Fibroblast of the aortic adventitia (primary cell): ENCODE measurements around the gene JMJD6. TPM values are rescaled to one million over a fixed set of nuclear protein-coding genes. Genes with fewer than 3 reads are reported as not detected.
"Not testable (repeated sequence)": the region's sequence is repeated elsewhere in the genome, so short reads cannot be mapped to it uniquely, and the experiment has no call there.

Source experiments
- DNase-seq: peaks from one replicate; pipeline ENCODE4 v3.0.0-alpha.2; 2010; ENCODE audit warnings: low read depth
- H3K4me3 ChIP-seq: 2 replicates; pipeline ENCODE4 v1.5.1; 2011; ENCODE audit warnings: low read depth, mild to moderate bottlenecking, control low read depth, low read length, moderate library complexity
- CTCF ChIP-seq: IDR thresholded peaks from 2 replicates; pipeline ENCODE4 v1.5.1; 2011; ENCODE audit warnings: mild to moderate bottlenecking, low read length, control low read depth, inconsistent platforms; ENCODE audit not compliant: insufficient read depth
- total RNA-seq: library from RNA; depleted of rRNA; stranded (reverse); fragments of >200 nt; gene quantifications from 2 replicates; pipeline ENCODE4 v1.2.3, GENCODE V29; 2012; ENCODE audit warnings: low replicate concordance

JMJD6 gene
- total RNA-seq, 1 donor = 10.8 TPM

DNA sequence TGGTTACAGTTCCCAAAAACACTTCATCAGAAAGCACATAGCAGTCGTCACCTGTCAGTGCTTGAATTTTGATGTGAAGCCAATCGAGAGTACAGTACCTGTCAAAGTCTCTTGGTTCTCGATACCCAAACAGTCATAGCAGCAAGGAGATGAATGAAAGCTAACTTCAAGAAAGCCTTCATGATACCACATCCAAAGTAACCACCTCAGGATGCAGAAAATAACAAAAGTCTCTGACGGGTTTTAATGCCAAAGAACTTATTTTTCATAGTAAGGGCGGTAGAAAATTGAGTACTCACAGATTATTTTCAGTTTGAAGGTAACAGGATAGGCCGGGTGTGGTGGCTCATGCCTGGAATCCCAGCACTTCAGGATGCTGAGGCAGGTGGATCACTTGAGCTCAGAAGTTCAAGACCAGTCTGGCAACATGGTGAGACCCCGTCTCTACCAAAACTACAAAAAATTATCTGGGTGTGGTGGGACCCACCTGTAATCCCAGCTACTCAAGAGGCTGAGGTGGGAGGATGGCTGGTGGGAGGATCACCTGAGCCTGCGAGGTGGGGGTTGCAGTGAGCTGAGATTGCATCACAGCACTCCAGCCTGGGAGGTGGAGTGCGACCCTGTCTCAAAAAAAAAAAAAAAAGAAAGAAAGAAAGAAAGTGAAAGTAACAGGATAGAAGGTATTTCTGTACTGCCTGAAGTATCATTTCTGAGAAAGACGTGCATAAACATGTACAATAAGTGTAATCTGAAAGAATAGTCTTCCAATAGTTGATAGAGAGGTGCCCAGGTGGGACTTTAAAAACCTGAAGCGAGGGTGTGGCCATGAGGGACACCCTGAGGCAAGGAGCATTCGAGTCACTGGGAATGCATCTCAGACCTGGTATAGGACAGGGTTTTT, 26.9 kb upstream of the JMJD6 start:
- DNase-seq = no peak
- no peak overlapping the region for H3K4me3 ChIP-seq
- TF ChIP-seq CTCF = no peak

GRCh38 chr17:76752006-76752405, 25.6 kb upstream of the JMJD6 start:
- no peak for TF ChIP-seq CTCF
- no peak overlapping the region for H3K4me3 ChIP-seq
- DNase-seq = no peak

DNA sequence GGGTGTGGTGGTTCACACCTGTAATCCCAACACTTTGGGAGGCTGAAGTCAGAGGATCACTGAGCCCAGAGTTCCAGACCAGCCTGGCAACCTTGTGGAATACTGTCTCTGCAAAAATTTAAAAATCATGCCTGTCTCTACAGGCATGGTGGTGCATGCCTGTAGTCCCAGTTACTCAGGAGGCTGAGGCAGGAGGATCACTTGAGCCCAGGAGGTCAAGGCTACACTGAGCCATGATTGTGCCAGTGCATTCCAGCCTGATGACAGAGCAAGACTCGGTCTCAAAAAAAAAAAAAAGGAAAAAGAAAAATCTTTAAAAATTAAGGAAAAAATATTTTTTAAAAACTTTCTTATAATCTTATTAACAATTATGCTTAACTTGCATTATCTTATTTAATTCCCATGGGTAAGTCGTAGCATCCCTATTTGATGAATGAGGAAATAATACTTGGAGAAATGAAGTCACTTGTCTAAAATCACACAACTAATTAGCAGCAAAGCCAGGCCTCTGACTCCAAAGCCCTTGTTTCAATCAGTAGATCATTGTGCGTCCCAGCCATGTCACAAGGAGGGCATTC, 25.1 kb upstream of the JMJD6 start:
- H3K4me3 ChIP-seq = no peak overlapping the region
- no peak for DNase-seq
- TF ChIP-seq CTCF = no peak

- TF ChIP-seq CTCF = no peak
- H3K4me3 ChIP-seq = no peak overlapping the region
- no peak for DNase-seq
Measured at GRCh38 chr17:76748657-76749056, 22.3 kb upstream of the JMJD6 start.

DNA sequence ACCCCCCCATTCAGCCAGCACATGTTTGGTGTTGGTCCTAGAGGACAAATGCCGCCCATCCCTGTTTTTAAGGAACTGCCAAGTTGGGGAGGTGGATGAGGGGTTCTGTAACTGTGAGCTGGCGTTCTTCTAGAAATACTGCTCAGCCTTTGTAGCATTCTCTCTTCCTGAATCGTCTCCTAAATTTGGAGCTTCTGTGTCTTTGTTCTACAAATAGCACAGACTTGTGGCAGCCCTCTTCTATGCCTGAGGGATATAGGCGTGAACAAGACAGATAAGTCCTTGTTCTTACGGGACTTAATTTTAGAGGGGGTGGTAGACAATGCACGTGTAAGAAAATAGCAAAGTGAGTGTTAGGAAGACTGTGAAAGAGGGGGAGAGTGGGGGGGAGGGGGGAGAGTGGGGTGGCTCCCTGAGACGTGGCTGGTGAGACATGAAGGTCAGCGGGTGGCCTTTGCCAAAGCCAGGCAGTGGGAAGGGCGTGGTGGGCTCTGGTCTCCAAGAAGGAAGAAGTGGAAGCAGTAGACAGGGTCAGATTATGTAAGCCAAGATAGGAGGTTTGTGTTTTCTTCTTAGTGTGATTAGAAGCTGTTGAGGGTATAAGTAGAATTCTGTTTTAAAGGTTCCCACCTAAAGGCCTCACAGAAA, 21.4 kb upstream of the JMJD6 start:
- no peak for TF ChIP-seq CTCF
- no peak for DNase-seq

GRCh38 chr17:76745785-76746184, 19.4 kb upstream of the JMJD6 start:
- peak; percentile 39 for DNase-seq
- H3K4me3 ChIP-seq = not testable (repeated sequence)

More for the DNA sequence above, 21.4 kb upstream of the JMJD6 start:
- H3K4me3 ChIP-seq = no peak overlapping the region

GRCh38 chr17:76744747-76745146, 18.3 kb upstream of the JMJD6 start:
- H3K4me3 ChIP-seq = no peak overlapping the region
- DNase-seq = no peak
- no peak for TF ChIP-seq CTCF
